GM18499 (cell line): ENCODE results near the gene NBEA.

ENCODE experiments used
- ATAC-seq: cut with Tn5 transposase; IDR thresholded peaks from one replicate; pipeline ENCODE4 v1.9.1; 2021; ENCODE audit warnings: moderate number of reproducible peaks; ENCODE audit not compliant: insufficient read depth, unreplicated experiment

The NBEA gene

GRCh38 chr13:35255241-35255640 lies 313.2 kb downstream of the NBEA start:
- ATAC-seq: no peak

GRCh38 chr13:35256459-35257148 lies 314.5 kb downstream of the NBEA start:
- no peak for ATAC-seq

GRCh38 chr13:35260316-35260715 lies 318.2 kb downstream of the NBEA start:
- no peak for ATAC-seq

GRCh38 chr13:35266412-35266811 lies 324.3 kb downstream of the NBEA start:
- ATAC-seq: no peak

GRCh38 chr13:35278917-35279316 lies 336.8 kb downstream of the NBEA start:
- ATAC-seq: no peak

- ATAC-seq: no peak
Observed at GRCh38 chr13:35279500-35279899, 337.4 kb downstream of the NBEA start.

GRCh38 chr13:35283856-35284255 lies 341.8 kb downstream of the NBEA start:
- ATAC-seq: no peak

- ATAC-seq: no peak
Observed at GRCh38 chr13:35285677-35286076, 343.6 kb downstream of the NBEA start.

GRCh38 chr13:35292329-35292728 lies 350.3 kb downstream of the NBEA start:
- no peak for ATAC-seq

GRCh38 chr13:35293579-35294226 lies 351.6 kb downstream of the NBEA start:
- no peak for ATAC-seq

GRCh38 chr13:35309706-35310105 lies 367.6 kb downstream of the NBEA start:
- ATAC-seq: no peak

- no peak for ATAC-seq
Observed at GRCh38 chr13:35332134-35332533, 390.1 kb downstream of the NBEA start.

GRCh38 chr13:35333157-35333556 lies 391.1 kb downstream of the NBEA start:
- ATAC-seq: no peak

GRCh38 chr13:35342440-35342839 lies 400.4 kb downstream of the NBEA start:
- no peak for ATAC-seq

- ATAC-seq: no peak
Observed at GRCh38 chr13:35343417-35343816, 401.3 kb downstream of the NBEA start.

GRCh38 chr13:35345992-35346391 lies 403.9 kb downstream of the NBEA start:
- no peak for ATAC-seq

- ATAC-seq: no peak
Observed at GRCh38 chr13:35346494-35346893, 404.4 kb downstream of the NBEA start.

GRCh38 chr13:35347679-35348205 lies 405.7 kb downstream of the NBEA start:
- ATAC-seq: no peak

- no peak for ATAC-seq
Observed at GRCh38 chr13:35349052-35349451, 407.0 kb downstream of the NBEA start.

GRCh38 chr13:35349673-35350278 lies 407.7 kb downstream of the NBEA start:
- peak; percentile 57 for ATAC-seq

- ATAC-seq: no peak
Observed at GRCh38 chr13:35354285-35354684, 412.2 kb downstream of the NBEA start.
